ENCODE results near the gene FNDC7.

- TF ChIP-seq TAF1 (IDR thresholded peaks at IDR 0.05; ENCODE audit: low read depth) = no peak
- TF ChIP-seq EP300 (IDR thresholded peaks at IDR 0.05; ENCODE audit: borderline replicate concordance) = no peak
- TF ChIP-seq MAX (IDR thresholded peaks at IDR 0.05) = no peak
- TF ChIP-seq RAD21 (IDR thresholded peaks at IDR 0.05; ENCODE audit: low read depth) = no peak
- TF ChIP-seq REST (IDR thresholded peaks at IDR 0.05; ENCODE audit: low read depth) = no peak
- TF ChIP-seq YY1 (IDR thresholded peaks at IDR 0.05; ENCODE audit: low read depth) = no peak
- TF ChIP-seq CEBPB (IDR thresholded peaks at IDR 0.05) = no peak
- TF ChIP-seq TEAD4 (IDR thresholded peaks at IDR 0.05) = no peak
- no peak for TF ChIP-seq CREB1 (IDR thresholded peaks at IDR 0.05; ENCODE audit: low read depth)
- no peak for TF ChIP-seq ZBTB7A (IDR thresholded peaks at IDR 0.05; ENCODE audit: low read depth)
- TF ChIP-seq USF1 (IDR thresholded peaks at IDR 0.05) = no peak
- TF ChIP-seq FOXM1 (IDR thresholded peaks at IDR 0.05; ENCODE audit: borderline replicate concordance, low read depth) = no peak
- no peak for TF ChIP-seq EGR1 (IDR thresholded peaks at IDR 0.05)
- no peak for TF ChIP-seq TCF12 (IDR thresholded peaks at IDR 0.05; ENCODE audit: low read depth)
Measured at GRCh38 chr1:108664481-108664880, 48.2 kb upstream of the FNDC7 start.

Data from Ishikawa (cell line).